IMR-90 (cell line): ENCODE data around the gene SH3GLB2.

Experiments used
- CTCF ChIP-seq: conservative IDR thresholded peaks from 2 replicates; pipeline ENCODE4 v1.5.1; 2012; ENCODE audit warnings: mild to moderate bottlenecking, low read depth, low read length, improper control_type of control experiment
- POLR2A ChIP-seq: IDR thresholded peaks from 2 replicates; pipeline ENCODE4 v1.6.1; 2012; ENCODE audit warnings: mild to moderate bottlenecking, low read depth, low read length

- TF ChIP-seq CTCF (no peak), POLR2A (no peak)
These were observed 48.0 kb upstream of the SH3GLB2 start for GRCh38 chr9:129075996-129076639.
